Astrocyte (in vitro differentiated cells and primary cell): ENCODE data around the gene UNC5C. TPM values are rescaled to one million over a fixed set of nuclear protein-coding genes. Genes with fewer than 3 reads are reported as not detected.

Experiments
- DNase-seq: peaks from one replicate; pipeline ENCODE4 v3.0.0-alpha.2; 2010; ENCODE audit warnings: low read depth
- FAIRE-seq: peaks from 2 replicates; lab custom pipeline; 2011; peaks lifted over from hg19 to GRCh38; lab: Jason Lieb, UNC
- H2AFZ ChIP-seq: 2 replicates; pipeline ENCODE4 v1.6.0; 2012; ENCODE audit warnings: low read depth, low read length, inconsistent platforms
- H3K27ac ChIP-seq: 2 replicates; pipeline ENCODE4 v1.5.1; 2011; ENCODE audit warnings: low read depth, low read length, inconsistent platforms
- H3K27me3 ChIP-seq: 2 replicates; pipeline ENCODE4 v1.6.0; 2011; ENCODE audit warnings: low read length, inconsistent platforms; ENCODE audit not compliant: insufficient read depth
- H3K36me3 ChIP-seq: 2 replicates; pipeline ENCODE4 v1.5.1; 2011; ENCODE audit warnings: low read length, inconsistent platforms; ENCODE audit not compliant: insufficient read depth
- H3K4me1 ChIP-seq: 2 replicates; pipeline ENCODE4 v1.5.1; 2011; ENCODE audit warnings: low read length, inconsistent platforms; ENCODE audit not compliant: insufficient read depth
- H3K4me2 ChIP-seq: 2 replicates; pipeline ENCODE4 v1.6.0; 2012; ENCODE audit warnings: low read length, inconsistent platforms
- H3K4me3 ChIP-seq: 2 replicates; pipeline ENCODE4 v1.5.1; 2011; ENCODE audit warnings: low read depth, mild to moderate bottlenecking, low read length, inconsistent platforms; ENCODE audit not compliant: insufficient read depth
- H3K79me2 ChIP-seq: 2 replicates; pipeline ENCODE4 v1.6.0; 2012; ENCODE audit warnings: mild to moderate bottlenecking, low read length, inconsistent platforms; ENCODE audit not compliant: insufficient read depth
- H3K9ac ChIP-seq: 2 replicates; pipeline ENCODE4 v1.6.0; 2012; ENCODE audit warnings: mild to moderate bottlenecking, low read length, inconsistent platforms
- H3K9me3 ChIP-seq: 2 replicates; pipeline ENCODE4 v1.5.1; 2012; ENCODE audit warnings: low read depth, mild to moderate bottlenecking, low read length, inconsistent platforms; ENCODE audit not compliant: insufficient read depth
- H4K20me1 ChIP-seq: 2 replicates; pipeline ENCODE4 v1.6.0; 2012; ENCODE audit warnings: low read length, inconsistent platforms; ENCODE audit not compliant: insufficient read depth
- H3K27ac Mint-ChIP-seq: one replicate; pipeline ENCODE4 v1.8.0; 2021; ENCODE audit warnings: mild to moderate bottlenecking, mixed read lengths; ENCODE audit not compliant: unreplicated experiment
- H3K27me3 Mint-ChIP-seq: one replicate; pipeline ENCODE4 v1.8.0; 2021; ENCODE audit warnings: low read depth, mixed read lengths; ENCODE audit not compliant: unreplicated experiment
- H3K36me3 Mint-ChIP-seq: one replicate; pipeline ENCODE4 v1.8.0; 2021; ENCODE audit warnings: low read depth, mixed read lengths; ENCODE audit not compliant: unreplicated experiment
- H3K4me1 Mint-ChIP-seq: one replicate; pipeline ENCODE4 v1.8.0; 2021; ENCODE audit warnings: low read depth, mixed read lengths; ENCODE audit not compliant: unreplicated experiment
- H3K4me3 Mint-ChIP-seq: one replicate; pipeline ENCODE4 v1.8.0; 2021; ENCODE audit warnings: mild to moderate bottlenecking, moderate library complexity, mixed read lengths; ENCODE audit not compliant: unreplicated experiment
- H3K9me3 Mint-ChIP-seq: one replicate; pipeline ENCODE4 v1.8.0; 2021; ENCODE audit warnings: mild to moderate bottlenecking, mixed read lengths; ENCODE audit not compliant: unreplicated experiment
- CTCF ChIP-seq: IDR thresholded peaks from 2 replicates; pipeline ENCODE4 v1.5.1; 2011; ENCODE audit warnings: low read depth, mild to moderate bottlenecking, inconsistent platforms, low read length, moderate library complexity; ENCODE audit not compliant: insufficient read depth
- EZH2 ChIP-seq: IDR thresholded peaks from 2 replicates; pipeline ENCODE4 v1.6.1; 2012; ENCODE audit warnings: mild to moderate bottlenecking, low read length, inconsistent platforms; ENCODE audit not compliant: insufficient read depth
- total RNA-seq: library from RNA; stranded (reverse); gene quantifications from 2 replicates; pipeline ENCODE4 v1.2.1, GENCODE V29; 2021

UNC5C gene
- total RNA-seq, 1 donor from 2014 or later = 3.1 TPM

DNA sequence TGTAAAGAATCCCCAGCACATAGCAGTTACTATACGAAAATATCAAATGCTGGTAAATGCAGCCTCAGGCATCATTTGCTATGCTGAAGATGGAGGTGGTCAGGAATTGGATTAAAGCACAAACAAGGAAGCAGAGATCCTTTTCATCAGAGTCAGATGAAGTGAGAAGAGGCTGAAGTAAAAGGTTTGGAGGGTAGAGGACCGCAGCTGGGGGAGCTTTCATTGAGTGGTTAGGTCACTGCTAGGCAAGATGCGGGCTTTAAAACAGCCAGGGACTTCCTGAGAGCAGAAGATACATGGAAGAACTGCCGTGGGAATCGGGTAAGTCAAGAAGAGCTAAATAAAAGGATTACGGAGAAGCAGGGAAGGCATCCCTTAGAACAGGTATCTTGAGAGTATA, 351.4 kb downstream of the UNC5C start:
- peaks cover 3% of the 10 kb centered on the region for H3K27me3 ChIP-seq
- no peak overlapping the region for H3K4me2 ChIP-seq
- H3K4me3 Mint-ChIP-seq = no peak overlapping the region
- H3K27ac Mint-ChIP-seq = no peak overlapping the region
- H3K36me3 ChIP-seq = no peaks in the 10 kb centered on the region
- TF ChIP-seq CTCF = no peak
- TF ChIP-seq EZH2 = no peak
- DNase-seq (no peak), FAIRE-seq (no peak)
- peaks cover 11% of the 10 kb centered on the region for H3K27me3 Mint-ChIP-seq
- H3K9ac ChIP-seq = no peak overlapping the region
- H4K20me1 ChIP-seq = no peaks in the 10 kb centered on the region
- H3K79me2 ChIP-seq = no peaks in the 10 kb centered on the region
- no peak overlapping the region for H3K27ac ChIP-seq
- no peak overlapping the region for H2AFZ ChIP-seq
- no peaks in the 10 kb centered on the region for H3K9me3 ChIP-seq
- no peaks in the 10 kb centered on the region for H3K4me1 ChIP-seq
- H3K4me3 ChIP-seq = no peak overlapping the region
- H3K4me1 Mint-ChIP-seq = no peaks in the 10 kb centered on the region
- peaks cover 1% of the 10 kb centered on the region for H3K36me3 Mint-ChIP-seq
- H3K9me3 Mint-ChIP-seq = peaks cover 2% of the 10 kb centered on the region

GRCh38 chr4:95193391-95194224, 355.2 kb downstream of the UNC5C start:
- Histone ChIP-seq H3K4me1 (no peaks in the 10 kb centered on the region), H3K4me3 (no peak overlapping the region), H3K4me2 (no peak overlapping the region), H3K36me3 (no peaks in the 10 kb centered on the region), H3K9me3 (no peaks in the 10 kb centered on the region), H2AFZ (peak overlapping the region; percentile 60), H3K27me3 (peaks cover 3% of the 10 kb centered on the region), H3K27ac (no peak overlapping the region), H3K9ac (no peak overlapping the region), H4K20me1 (no peaks in the 10 kb centered on the region), H3K79me2 (no peaks in the 10 kb centered on the region)
- no peak for DNase-seq
- H3K4me1 Mint-ChIP-seq = no peaks in the 10 kb centered on the region
- peaks cover 1% of the 10 kb centered on the region for H3K36me3 Mint-ChIP-seq
- H3K4me3 Mint-ChIP-seq = no peak overlapping the region
- peaks cover 12% of the 10 kb centered on the region for H3K27me3 Mint-ChIP-seq
- FAIRE-seq = no peak
- no peak for TF ChIP-seq CTCF
- no peak for TF ChIP-seq EZH2
- H3K27ac Mint-ChIP-seq = peak overlapping the region; percentile 44
- no peaks in the 10 kb centered on the region for H3K9me3 Mint-ChIP-seq

DNA sequence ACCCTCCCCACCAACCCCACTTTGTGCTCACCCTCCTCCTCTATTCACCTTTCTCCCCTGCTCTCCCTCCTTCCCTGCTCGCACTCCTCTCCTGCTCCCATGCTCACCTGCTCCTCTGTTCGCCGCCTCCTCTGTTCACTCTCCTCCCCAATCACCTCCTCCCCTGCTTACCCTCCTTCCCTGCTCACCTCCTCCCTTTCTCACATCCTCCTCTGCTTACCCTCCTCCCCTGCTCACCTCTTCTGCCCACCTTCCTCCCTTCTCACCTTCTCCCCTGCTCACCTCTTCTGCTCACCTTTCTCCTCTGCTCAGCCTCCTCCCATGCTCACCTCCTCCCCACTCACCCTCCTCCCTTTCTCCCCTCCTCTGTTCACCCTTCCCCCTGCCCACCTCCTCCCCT, 357.2 kb downstream of the UNC5C start:
- peaks cover 1% of the 10 kb centered on the region for H3K36me3 Mint-ChIP-seq
- no peaks in the 10 kb centered on the region for H3K9me3 Mint-ChIP-seq
- no peak overlapping the region for H3K27ac Mint-ChIP-seq
- Histone ChIP-seq H3K4me3 (no peak overlapping the region), H3K36me3 (no peaks in the 10 kb centered on the region), H3K4me2 (no peak overlapping the region), H3K27me3 (peaks cover 3% of the 10 kb centered on the region), H3K4me1 (no peaks in the 10 kb centered on the region), H2AFZ (no peak overlapping the region), H3K9me3 (no peaks in the 10 kb centered on the region), H4K20me1 (no peaks in the 10 kb centered on the region), H3K79me2 (no peaks in the 10 kb centered on the region), H3K9ac (no peak overlapping the region), H3K27ac (no peak overlapping the region)
- no peak overlapping the region for H3K4me3 Mint-ChIP-seq
- TF ChIP-seq CTCF (no peak), EZH2 (no peak)
- peaks cover 12% of the 10 kb centered on the region for H3K27me3 Mint-ChIP-seq
- H3K4me1 Mint-ChIP-seq = no peaks in the 10 kb centered on the region
- FAIRE-seq = no peak
- no peak for DNase-seq
